HG03045 (cell line): Measurements from ENCODE around the gene TYR.
"Not testable (repeated sequence)": the region's sequence is repeated elsewhere in the genome, so short reads cannot be mapped to it uniquely, and the experiment has no call there.

Experiments used
- ATAC-seq: cut with Tn5 transposase; IDR thresholded peaks from one replicate; pipeline ENCODE4 v1.9.1; 2021; ENCODE audit warnings: mild to moderate bottlenecking, moderate library complexity; ENCODE audit not compliant: unreplicated experiment

Gene TYR

GRCh38 chr11:89342880-89343572, 165.4 kb downstream of the TYR start:
- not testable (repeated sequence) for ATAC-seq
